GM12878 (cell line): ENCODE measurements around the gene TDRD3. TPM values are rescaled to one million over a fixed set of nuclear protein-coding genes. Genes with fewer than 3 reads are reported as not detected.

Experiments
- ATAC-seq: fragments of 200-7000 bp; cut with Tn5 transposase; 3 replicates; pipeline ENCODE4 v1.9.1; 2020; ENCODE audit warnings: mild to moderate bottlenecking, moderate library complexity
- BruUV-seq: library from RNA; stranded (reverse); fragments of 400-500 nt; replicated peaks from 2 replicates; lab custom pipeline; 2021; lab: Mats Ljungman, UMichigan
- CTCF ChIA-PET: fragments of 300-600 bp; sonication (Branson Sonifier 250); formaldehyde crosslinking; extraction: SDS; loops from one replicate; lab custom pipeline; 2021; ENCODE audit warnings: inconsistent platforms; lab: Yijun Ruan, JAX
- POLR2A ChIA-PET: fragments of 350-600 bp; formaldehyde crosslinking; extraction: SDS; loops from one replicate; lab custom pipeline; 2021; ENCODE audit warnings: inconsistent platforms; lab: Charles Lee
- RAD21 ChIA-PET: fragments of 300-600 bp; sonication (Branson Sonifier 250); formaldehyde crosslinking; loops from one replicate; lab custom pipeline; 2023; ENCODE audit warnings: antibody characterized with exemption; ENCODE audit not compliant: unreplicated experiment; lab: Charles Lee
- SMC1A ChIA-PET: fragments of 300-600 bp; sonication (Branson Sonifier 250); formaldehyde crosslinking; loops from one replicate; lab custom pipeline; 2023; ENCODE audit not compliant: unreplicated experiment, uncharacterized antibody; lab: Charles Lee
- DNase-seq: peaks from one replicate; pipeline ENCODE4 v3.0.0-alpha.2; 2011; ENCODE audit warnings: low read depth, low spot score
- FAIRE-seq: peaks from 3 replicates; lab custom pipeline; 2011; peaks lifted over from hg19 to GRCh38; lab: Jason Lieb, UNC
- H2AFZ ChIP-seq: 2 replicates; pipeline ENCODE4 v1.6.0; 2011; ENCODE audit warnings: low read depth, low read length, control low read depth; ENCODE audit not compliant: control insufficient read depth
- H3K27ac ChIP-seq: 2 replicates; pipeline ENCODE4 v1.5.1; 2011; ENCODE audit warnings: control low read depth; ENCODE audit not compliant: control insufficient read depth, insufficient read depth
- H3K27me3 ChIP-seq, 2 experiments: replicated peaks in 1 of 2; 2 replicates each; pipeline versions ENCODE4 v1.6.0 to v1.6.1; 2011; ENCODE audit warnings: low read length in 1 of 2; ENCODE audit not compliant: control insufficient read depth in 2 of 2, insufficient read depth in 2 of 2
- H3K36me3 ChIP-seq, 2 experiments: 2 replicates each; pipeline ENCODE4 v1.5.1; 2011; ENCODE audit warnings: low read length in 1 of 2; ENCODE audit not compliant: control insufficient read depth in 2 of 2, insufficient read depth in 2 of 2
- H3K4me1 ChIP-seq: 2 replicates; pipeline ENCODE4 v1.6.1; 2011; ENCODE audit warnings: mild to moderate bottlenecking, low read length, moderate library complexity, mixed read lengths; ENCODE audit not compliant: control insufficient read depth, insufficient read depth
- H3K4me2 ChIP-seq: 2 replicates; pipeline ENCODE4 v1.6.0; 2011; ENCODE audit warnings: control low read depth; ENCODE audit not compliant: control insufficient read depth, insufficient read depth
- H3K4me3 ChIP-seq: fragments of 200-600 bp; sonication (generic); 2 replicates; pipeline ENCODE4 v1.5.1; 2016
- H3K79me2 ChIP-seq: 2 replicates; pipeline ENCODE4 v1.6.0; 2011; ENCODE audit warnings: low read length; ENCODE audit not compliant: control insufficient read depth, insufficient read depth
- H3K9ac ChIP-seq: 2 replicates; pipeline ENCODE4 v1.8.0; 2011; ENCODE audit warnings: low read length, control low read depth, mixed read lengths; ENCODE audit not compliant: control insufficient read depth, insufficient read depth
- H3K9me3 ChIP-seq: replicated peaks from 3 replicates; pipeline ENCODE4 v1.5.1; 2011; ENCODE audit warnings: mild to moderate bottlenecking, low read length; ENCODE audit not compliant: control insufficient read depth, insufficient read depth
- H4K20me1 ChIP-seq: 2 replicates; pipeline ENCODE4 v1.6.0; 2011; ENCODE audit not compliant: control insufficient read depth, insufficient read depth
- NR2F1 ChIP-seq: fragments of 450-650 bp; conservative IDR thresholded peaks from 2 replicates; pipeline ENCODE4 v1.6.1; 2017; ENCODE audit warnings: mild to moderate bottlenecking
- POLR2AphosphoS5 ChIP-seq: IDR thresholded peaks from 2 replicates; pipeline ENCODE4 v1.6.1; 2011; ENCODE audit warnings: mild to moderate bottlenecking, low read length, inconsistent platforms
- SP1 ChIP-seq: IDR thresholded peaks from one replicate; pipeline ENCODE4 v1.6.1; 2011; ENCODE audit warnings: low read depth, low read length
- TCF12 ChIP-seq: IDR thresholded peaks from 2 replicates; pipeline ENCODE4 v1.6.1; 2011; ENCODE audit warnings: low read depth, mild to moderate bottlenecking, low read length
- ZNF687 ChIP-seq: fragments of 450-650 bp; IDR thresholded peaks from 2 replicates; pipeline ENCODE4 v1.6.1; 2017; ENCODE audit warnings: mild to moderate bottlenecking, moderate library complexity
- WGBS: methylation state at CpG from one replicate; pipeline ENCODE4 v1.1.6; 2016; ENCODE audit warnings: low lambda C conversion rate; ENCODE audit not compliant: insufficient replicate concordance, insufficient coverage; ENCODE audit errors: missing lambda C conversion rate; 5-methylcytosine and 5-hydroxymethylcytosine counted together
- in situ Hi-C: fragments of 300-500 bp; cut with MboI; formaldehyde crosslinking; loops from 9 replicates; pipeline ENCODE4 v1.14.3; 2018; ENCODE audit warnings: mixed read lengths
- intact Hi-C: fragments of 100-400 bp; cut with micrococcal nuclease; formaldehyde crosslinking; loops from one replicate; pipeline ENCODE4 v1.14.2; 2022; ENCODE audit not compliant: unreplicated experiment
- polyA plus RNA-seq, 11 experiments: library from polyadenylated mRNA; depleted of rRNA in 4 of 11; unstranded in 6 of 11; stranded (reverse) in 5 of 11; fragments of >200 nt; fragmentation: Nextera tagmentation in 4 of 11; fragmentation: Illumina TruSeq in 1 of 11; extraction: Ambion mirVana in 4 of 11; extraction: Trizol in 1 of 11; gene quantifications; 1 replicate in 1 of 11; 2 replicates in 10 of 11; pipeline versions ENCODE4 v1.2.1 to v1.2.3, GENCODE V29; 2011 to 2016; ENCODE audit warnings: inconsistent platforms in 2 of 11, missing spikeins in 2 of 11, low read depth in 1 of 11
- total RNA-seq, 4 experiments: library from RNA; depleted of rRNA in 3 of 4; stranded (reverse); fragments of >200 nt in 3 of 4; fragmentation: Illumina TruSeq in 1 of 4; extraction: Trizol in 1 of 4; gene quantifications; 2 replicates each; pipeline versions ENCODE4 v1.2.1 to v1.2.3, GENCODE V29; 2013 to 2021
- TF ChIP-seq, protein P1 (sequence below): fragments of 150-350 bp; IDR thresholded peaks from 2 replicates; pipeline ENCODE4 v1.6.1; 2014; ENCODE audit warnings: mild to moderate bottlenecking, low read depth, low read length

The TDRD3 gene
- total and polyA plus RNA-seq, 10 of the 15 experiments (the other 5 are each of a cell fraction or from before 2014, with no cell fraction given): 8.4 to 27.9 (median 15.8) TPM

DNA sequence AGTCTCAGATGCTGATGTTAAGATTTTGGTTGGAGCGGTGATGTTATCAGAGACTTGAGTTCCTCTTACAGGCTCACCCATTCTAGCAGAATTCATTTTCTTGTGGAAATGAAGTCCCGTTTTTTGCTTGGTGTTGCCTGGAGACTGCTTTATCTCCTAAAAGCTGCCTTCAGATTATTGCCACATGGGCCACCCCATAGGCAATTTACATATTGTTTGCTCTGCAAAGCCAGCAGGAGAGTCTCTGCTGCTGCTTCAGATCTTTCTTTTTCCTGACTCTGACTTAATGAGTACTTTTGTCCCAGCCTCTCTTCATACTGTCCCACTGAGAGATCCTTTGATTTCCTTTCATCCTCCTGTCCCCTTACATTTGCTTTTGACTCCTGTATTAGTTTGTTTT, 114.6 kb downstream of the TDRD3 start:
- Histone ChIP-seq H4K20me1 (no peaks in the 10 kb centered on the region), H3K4me1 (no peaks in the 10 kb centered on the region), H3K4me2 (no peak overlapping the region), H3K4me3 (no peak overlapping the region), H3K9ac (no peak overlapping the region), H3K36me3 (peaks cover 0 to 5% of the 10 kb centered on the region in 2 experiments; a peak in 2 of 4 replicates), H3K27ac (no peak overlapping the region), H3K9me3 (no peaks in the 10 kb centered on the region; the same call in 2 of the 3 replicates), H2AFZ (no peak overlapping the region), H3K79me2 (no peaks in the 10 kb centered on the region), H3K27me3 (no peaks in the 10 kb centered on the region)
- in situ Hi-C loops (no loop called here), intact Hi-C loops (no loop called here)
- no peak for DNase-seq
- TF ChIP-seq POLR2AphosphoS5 (no peak), ZNF687 (no peak), NR2F1 (no peak), SP1 (no peak), TCF12 (no peak)
- TF ChIP-seq, protein P1, sequence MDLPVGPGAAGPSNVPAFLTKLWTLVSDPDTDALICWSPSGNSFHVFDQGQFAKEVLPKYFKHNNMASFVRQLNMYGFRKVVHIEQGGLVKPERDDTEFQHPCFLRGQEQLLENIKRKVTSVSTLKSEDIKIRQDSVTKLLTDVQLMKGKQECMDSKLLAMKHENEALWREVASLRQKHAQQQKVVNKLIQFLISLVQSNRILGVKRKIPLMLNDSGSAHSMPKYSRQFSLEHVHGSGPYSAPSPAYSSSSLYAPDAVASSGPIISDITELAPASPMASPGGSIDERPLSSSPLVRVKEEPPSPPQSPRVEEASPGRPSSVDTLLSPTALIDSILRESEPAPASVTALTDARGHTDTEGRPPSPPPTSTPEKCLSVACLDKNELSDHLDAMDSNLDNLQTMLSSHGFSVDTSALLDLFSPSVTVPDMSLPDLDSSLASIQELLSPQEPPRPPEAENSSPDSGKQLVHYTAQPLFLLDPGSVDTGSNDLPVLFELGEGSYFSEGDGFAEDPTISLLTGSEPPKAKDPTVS: no peak
- ChIA-PET POLR2A (no interaction called here), RAD21 (no interaction called here), SMC1A (no interaction called here), CTCF (no interaction called here)
- no peak for ATAC-seq
- no TSS peak for BruUV-seq
- WGBS: 100% methylated on average over 2 of the region's 2 CpGs
- FAIRE-seq: no peak
